ENCODE results near the gene TREH. TPM values are rescaled to one million over a fixed set of nuclear protein-coding genes. Genes with fewer than 3 reads are reported as not detected.

The TREH gene
- total and polyA plus RNA-seq, 2 of the 8 experiments (the other 6 are each of a cell fraction or from before 2014, with no cell fraction given), result 0.03 TPM; not detected in 1

- Histone ChIP-seq H3K27ac (ENCODE audit: low read depth, low read length) (no peak overlapping the region), H3K23me2 (ENCODE audit: low read depth, low read length) (peaks cover 5% of the 10 kb centered on the region; the same call in 1 of the 2 replicates), H4K8ac (ENCODE audit: extremely low read depth, insufficient read depth, low read length) (no peak overlapping the region), H4K5ac (ENCODE audit: insufficient read length, low read depth, low read length) (no peak overlapping the region), H3K4me2 (ENCODE audit: insufficient read depth in 1 of 2, low read depth in 2 of 2, low read length in 2 of 2) (no peak overlapping the region), H2BK12ac (ENCODE audit: low read depth, low read length) (no peak overlapping the region), H3K4ac (replicated peaks; ENCODE audit: insufficient read length, low read depth, low read length) (no peak overlapping the region), H2BK20ac (ENCODE audit: low read length) (no peak overlapping the region), H3K9ac (replicated peaks in 1 of 4; ENCODE audit: extremely low read depth in 1 of 4, low read depth in 3 of 4, low read length in 3 of 4) (no peak overlapping the region), H3K79me2 (ENCODE audit: control insufficient read depth in 1 of 2, insufficient read depth in 2 of 2, low read length in 2 of 2) (no peaks in the 10 kb centered on the region), H3K56ac (replicated peaks; ENCODE audit: insufficient read length, low read depth, low read length) (no peak overlapping the region), H2AK5ac (ENCODE audit: low read depth, low read length) (no peak overlapping the region), H4K91ac (replicated peaks; ENCODE audit: insufficient read length, low read length) (no peak overlapping the region), H3K18ac (ENCODE audit: extremely low read depth, low read length) (no peak overlapping the region), H4K20me1 (replicated peaks in 1 of 2; ENCODE audit: control insufficient read depth in 1 of 2, insufficient read depth in 2 of 2, low read length in 2 of 2) (peaks cover 0 to 20% of the 10 kb centered on the region in 2 experiments), H3K4me3 (ENCODE audit: extremely low read depth in 1 of 4, insufficient read depth in 2 of 4, low read depth in 3 of 4, low read length in 4 of 4) (no peak overlapping the region), H2BK120ac (replicated peaks; ENCODE audit: low read depth, low read length) (no peak overlapping the region), H3K79me1 (ENCODE audit: low read depth, low read length) (peaks cover 6% of the 10 kb centered on the region), H3K36me3 (ENCODE audit: control insufficient read depth in 2 of 4, insufficient read depth in 4 of 4, low read length in 3 of 4) (peaks cover 12 to 38% (median 28%) of the 10 kb centered on the region in 4 experiments), H3K4me1 (replicated peaks in 1 of 4; ENCODE audit: control insufficient read depth in 3 of 4, insufficient read depth in 4 of 4, low read length in 3 of 4) (peaks cover 4 to 12% (median 9%) of the 10 kb centered on the region in 4 experiments), H3K9me3 (ENCODE audit: insufficient read depth in 2 of 2, low read depth in 1 of 2, low read length in 1 of 2) (no peaks in the 10 kb centered on the region), H3K23ac (ENCODE audit: insufficient read length) (no peak overlapping the region), H2BK5ac (ENCODE audit: low read depth, low read length) (no peak overlapping the region), H3K27me3 (replicated peaks in 1 of 4; ENCODE audit: control insufficient read depth in 3 of 4, extremely low read depth in 1 of 4, insufficient read depth in 3 of 4, low read length in 3 of 4) (no peaks in the 10 kb centered on the region), H2BK15ac (ENCODE audit: low read length) (0 out of 2 replicates have a peak overlapping the region, but pooled peaks have one; percentile 53), H2AFZ (ENCODE audit: low read length) (no peak overlapping the region), H3K14ac (ENCODE audit: insufficient read length) (no peak overlapping the region)
- FAIRE-seq (no peak), DNase-seq (ENCODE audit: low read depth in 1 of 2, low spot score in 2 of 2) (no peak)
- ChIA-PET CTCF (ENCODE audit: partially characterized antibody) (interaction anchor here (19.1 kb wide), 1 partner anchor 27 kb away, joined by 435 read pairs; the partner anchor contains the start of gene PHLDB1), POLR2A (ENCODE audit: partially characterized antibody) (interaction anchor here (0.7 to 25.8 kb wide), 2 partner anchors 15 to 29 kb away, joined by 3 to 574 read pairs; partner anchors contain the start of gene PHLDB1)
- no peak for TF ChIP-seq JUND (IDR thresholded peaks at IDR 0.05; ENCODE audit: low read length)
- 0 out of 2 replicates have a peak, but pooled peaks have one; percentile 27 for TF ChIP-seq POLR2AphosphoS5 (IDR thresholded peaks at IDR 0.05; ENCODE audit: low read depth, low read length)
- 96% methylated on average over 3 of the region's 6 CpGs; no CpG with 5 or more reads in 1 of the 2 experiments for WGBS, 2 experiments (ENCODE audit: extremely low coverage in 1 of 2, insufficient coverage in 1 of 2, insufficient read length in 1 of 2, insufficient replicate concordance in 2 of 2, low coverage in 1 of 2, low lambda C conversion rate in 2 of 2, missing lambda C conversion rate in 1 of 2)
These were observed 49.4 kb downstream of the TREH start for GRCh38 chr11:118629761-118630661.
